Measurements from ENCODE around the gene ARID5B.

GRCh38 chr10:61987951-61988379 is 86.5 kb downstream of the ARID5B start:
- TF ChIP-seq CTCF (IDR thresholded peaks at IDR 0.05; ENCODE audit: poor library complexity), result no peak
- TF ChIP-seq EZH2 (IDR thresholded peaks at IDR 0.05; ENCODE audit: borderline replicate concordance), result no peak
- no peak for TF ChIP-seq EZH2phosphoT487 (IDR thresholded peaks at IDR 0.05; ENCODE audit: low read depth, severe bottlenecking, unreplicated experiment)
